VCaP (cell line): Measurements from ENCODE around the gene IGDCC3.
A peak's percentile ranks its signal among the peaks of the same experiment; 100 is the strongest.

ENCODE experiments used
- H3K27ac ChIP-seq: fragments of 450-650 bp; 2 replicates; pipeline ENCODE4 v1.5.1; 2017
- CTCF ChIP-seq: fragments of 450-650 bp; conservative IDR thresholded peaks from 2 replicates; pipeline ENCODE4 v1.5.1; 2017; ENCODE audit warnings: mild to moderate bottlenecking, moderate library complexity

Gene IGDCC3

GRCh38 chr15:65327651-65328393 is 50.0 kb downstream of the IGDCC3 start:
- H3K27ac ChIP-seq = no peak overlapping the region
- no peak for TF ChIP-seq CTCF

- no peak for TF ChIP-seq CTCF
- peak overlapping the region; percentile 48 for H3K27ac ChIP-seq
Measured at GRCh38 chr15:65326818-65327217, 51.0 kb downstream of the IGDCC3 start.

GRCh38 chr15:65326117-65326526 is 51.7 kb downstream of the IGDCC3 start:
- no peak for TF ChIP-seq CTCF
- peak overlapping the region; percentile 48 for H3K27ac ChIP-seq

GRCh38 chr15:65323071-65323511 is 54.7 kb downstream of the IGDCC3 start:
- TF ChIP-seq CTCF = no peak
- H3K27ac ChIP-seq = no peak overlapping the region

GRCh38 chr15:65318870-65319356 is 58.9 kb downstream of the IGDCC3 start:
- H3K27ac ChIP-seq = no peak overlapping the region
- TF ChIP-seq CTCF = peak; percentile 96

- H3K27ac ChIP-seq = no peak overlapping the region
- no peak for TF ChIP-seq CTCF
Measured at GRCh38 chr15:65312400-65312916, 65.3 kb downstream of the IGDCC3 start.

- H3K27ac ChIP-seq = no peak overlapping the region
- TF ChIP-seq CTCF = no peak
Measured at GRCh38 chr15:65311760-65312159, 66.0 kb downstream of the IGDCC3 start.
